ENCODE measurements around the gene FMNL2. TPM values are rescaled to one million over a fixed set of nuclear protein-coding genes. Genes with fewer than 3 reads are reported as not detected.

Gene FMNL2
- polyA plus RNA-seq, 3 donors: 0.28 to 3.2 (median 0.71) TPM

- WGBS (ENCODE audit: insufficient coverage): 96% methylated on average over 3 of the region's 5 CpGs
- Histone ChIP-seq H3K9me3 (replicated peaks in 1 of 2; ENCODE audit: control insufficient read depth in 1 of 2, insufficient read depth in 1 of 2, low read length in 2 of 2) (no peaks in the 10 kb centered on the region), H3K36me3 (replicated peaks in 1 of 2; ENCODE audit: control insufficient read depth in 1 of 2, insufficient read depth in 2 of 2, low read length in 2 of 2) (no peaks in the 10 kb centered on the region), H3K4me3 (replicated peaks in 1 of 3; ENCODE audit: low read depth in 2 of 3, low read length in 3 of 3) (no peak overlapping the region), H3K79me2 (ENCODE audit: insufficient read depth, low read length) (no peaks in the 10 kb centered on the region), H3K4me2 (replicated peaks; ENCODE audit: extremely low read depth, low read length, poor library complexity, severe bottlenecking) (no peak overlapping the region), H3K27ac (ENCODE audit: low read depth in 1 of 2, low read length in 2 of 2) (no peak overlapping the region), H3K9ac (ENCODE audit: insufficient read depth, low read length, poor library complexity, severe bottlenecking) (no peak overlapping the region), H3K27me3 (ENCODE audit: control insufficient read depth in 2 of 2, insufficient read depth in 2 of 2, low read length in 2 of 2) (no peaks in the 10 kb centered on the region), H4K20me1 (ENCODE audit: insufficient read depth, low read length) (no peaks in the 10 kb centered on the region), H3K4me1 (ENCODE audit: control insufficient read depth in 1 of 2, insufficient read depth in 2 of 2, low read length in 2 of 2) (no peaks in the 10 kb centered on the region), H2AFZ (ENCODE audit: insufficient read depth, low read depth, low read length, poor library complexity, severe bottlenecking) (no peak overlapping the region)
- intact Hi-C loops (cut with micrococcal nuclease): no loop called here
- peaks cover 0 to 2% (median 0%) of the 10 kb centered on the region in 3 donors for H3K27me3 Mint-ChIP-seq (ENCODE audit: low read depth in 3 of 3)
- no peaks in the 10 kb centered on the region for H3K36me3 Mint-ChIP-seq
- H3K27ac Mint-ChIP-seq: no peak overlapping the region
- no peaks in the 10 kb centered on the region for H3K9me3 Mint-ChIP-seq
- no peak for TF ChIP-seq CTCF (IDR thresholded peaks at IDR 0.05)
- no peak overlapping the region for H3K4me3 Mint-ChIP-seq
- H3K4me1 Mint-ChIP-seq: peaks cover 5% of the 10 kb centered on the region
- DNase-seq: no peak
Observed at GRCh38 chr2:152556506-152556905, 221.5 kb downstream of the FMNL2 start.

GRCh38 chr2:152557273-152557888, 222.4 kb downstream of the FMNL2 start:
- H3K4me3 ChIP-seq (replicated peaks in 1 of 3; ENCODE audit: low read depth in 2 of 3, low read length in 3 of 3): no peak overlapping the region
- no peaks in the 10 kb centered on the region for H3K79me2 ChIP-seq (ENCODE audit: insufficient read depth, low read length)
- no peak for DNase-seq
- H4K20me1 ChIP-seq (ENCODE audit: insufficient read depth, low read length): no peaks in the 10 kb centered on the region
- 100% methylated on average over 1 of the region's 4 CpGs for WGBS (ENCODE audit: insufficient coverage)
- no peaks in the 10 kb centered on the region for H3K4me1 ChIP-seq (ENCODE audit: control insufficient read depth in 1 of 2, insufficient read depth in 2 of 2, low read length in 2 of 2)
- no peaks in the 10 kb centered on the region for H3K9me3 ChIP-seq (replicated peaks in 1 of 2; ENCODE audit: control insufficient read depth in 1 of 2, insufficient read depth in 1 of 2, low read length in 2 of 2)
- no peaks in the 10 kb centered on the region for H3K27me3 ChIP-seq (ENCODE audit: control insufficient read depth in 2 of 2, insufficient read depth in 2 of 2, low read length in 2 of 2)
- H3K27ac ChIP-seq (ENCODE audit: low read depth in 1 of 2, low read length in 2 of 2): no peak overlapping the region
- Mint-ChIP-seq H3K4me3 (no peak overlapping the region), H3K27ac (no peak overlapping the region), H3K9me3 (no peaks in the 10 kb centered on the region), H3K27me3 (ENCODE audit: low read depth in 3 of 3) (peaks cover 0 to 2% (median 0%) of the 10 kb centered on the region in 3 donors), H3K36me3 (no peaks in the 10 kb centered on the region), H3K4me1 (peaks cover 5% of the 10 kb centered on the region)
- H3K36me3 ChIP-seq (replicated peaks in 1 of 2; ENCODE audit: control insufficient read depth in 1 of 2, insufficient read depth in 2 of 2, low read length in 2 of 2): no peaks in the 10 kb centered on the region
- H2AFZ ChIP-seq (ENCODE audit: insufficient read depth, low read depth, low read length, poor library complexity, severe bottlenecking): no peak overlapping the region
- H3K4me2 ChIP-seq (replicated peaks; ENCODE audit: extremely low read depth, low read length, poor library complexity, severe bottlenecking): no peak overlapping the region
- H3K9ac ChIP-seq (ENCODE audit: insufficient read depth, low read length, poor library complexity, severe bottlenecking): no peak overlapping the region
- intact Hi-C loops (cut with micrococcal nuclease): no loop called here
- no peak for TF ChIP-seq CTCF (IDR thresholded peaks at IDR 0.05)
